ENCODE measurements around the gene HMGB2. TPM values are rescaled to one million over a fixed set of nuclear protein-coding genes. Genes with fewer than 3 reads are reported as not detected.

Gene HMGB2
- total and polyA plus RNA-seq, 2 of the 8 experiments (the other 6 are each of a cell fraction or from before 2014, with no cell fraction given): 54.7 to 218 TPM

DNA sequence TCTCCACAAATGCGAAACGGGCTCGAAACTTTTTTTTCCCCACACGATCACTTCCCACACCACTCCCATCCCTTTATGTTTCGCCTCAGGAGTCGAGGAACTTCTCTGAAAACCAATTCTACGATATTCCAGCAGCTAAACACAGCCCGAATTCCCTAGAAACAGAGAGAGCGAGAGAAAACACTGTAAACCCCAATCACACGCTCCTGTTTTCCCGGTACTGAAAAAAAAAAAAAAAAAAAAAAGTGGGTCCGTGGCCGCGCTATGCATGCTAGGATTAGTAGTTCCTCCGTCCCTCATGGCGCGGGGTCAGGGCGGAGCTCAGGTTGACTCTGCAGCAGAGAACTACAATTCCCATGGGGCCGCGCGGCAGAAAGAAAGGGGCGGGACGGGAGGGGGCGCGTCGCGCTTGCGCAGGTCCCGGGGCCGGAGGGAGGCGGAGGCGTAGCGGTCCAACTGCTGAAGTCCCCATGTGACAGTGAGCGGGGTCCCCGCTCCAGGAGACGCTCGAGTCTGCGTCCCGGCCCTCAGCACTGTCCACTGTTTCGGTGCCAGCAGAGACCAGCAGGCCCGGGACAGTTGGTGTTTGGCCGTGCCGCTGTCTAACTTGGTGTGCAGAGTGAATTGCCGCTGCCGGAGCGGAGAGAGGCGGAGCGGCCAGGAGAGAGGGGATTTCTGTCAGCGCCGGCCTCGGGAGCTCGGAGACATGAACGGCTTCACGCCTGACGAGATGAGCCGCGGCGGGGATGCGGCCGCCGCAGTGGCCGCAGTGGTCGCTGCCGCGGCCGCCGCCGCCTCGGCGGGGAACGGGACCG is 36.5 kb upstream of the HMGB2 start, which contains the start of gene SAP30 (continued):
- TF ChIP-seq CBX8 (IDR thresholded peaks at IDR 0.05; ENCODE audit: borderline replicate concordance, low read depth, low read length) (no peak), SP1 (IDR thresholded peaks at IDR 0.05; ENCODE audit: low read depth, low read length) (peak; percentile 66; the same call in 1 of the 2 replicates), TCF12 (IDR thresholded peaks at IDR 0.05; ENCODE audit: low read depth, low read length) (no peak)
